Measurements from ENCODE around the gene DQX1.

DQX1 gene

DNA sequence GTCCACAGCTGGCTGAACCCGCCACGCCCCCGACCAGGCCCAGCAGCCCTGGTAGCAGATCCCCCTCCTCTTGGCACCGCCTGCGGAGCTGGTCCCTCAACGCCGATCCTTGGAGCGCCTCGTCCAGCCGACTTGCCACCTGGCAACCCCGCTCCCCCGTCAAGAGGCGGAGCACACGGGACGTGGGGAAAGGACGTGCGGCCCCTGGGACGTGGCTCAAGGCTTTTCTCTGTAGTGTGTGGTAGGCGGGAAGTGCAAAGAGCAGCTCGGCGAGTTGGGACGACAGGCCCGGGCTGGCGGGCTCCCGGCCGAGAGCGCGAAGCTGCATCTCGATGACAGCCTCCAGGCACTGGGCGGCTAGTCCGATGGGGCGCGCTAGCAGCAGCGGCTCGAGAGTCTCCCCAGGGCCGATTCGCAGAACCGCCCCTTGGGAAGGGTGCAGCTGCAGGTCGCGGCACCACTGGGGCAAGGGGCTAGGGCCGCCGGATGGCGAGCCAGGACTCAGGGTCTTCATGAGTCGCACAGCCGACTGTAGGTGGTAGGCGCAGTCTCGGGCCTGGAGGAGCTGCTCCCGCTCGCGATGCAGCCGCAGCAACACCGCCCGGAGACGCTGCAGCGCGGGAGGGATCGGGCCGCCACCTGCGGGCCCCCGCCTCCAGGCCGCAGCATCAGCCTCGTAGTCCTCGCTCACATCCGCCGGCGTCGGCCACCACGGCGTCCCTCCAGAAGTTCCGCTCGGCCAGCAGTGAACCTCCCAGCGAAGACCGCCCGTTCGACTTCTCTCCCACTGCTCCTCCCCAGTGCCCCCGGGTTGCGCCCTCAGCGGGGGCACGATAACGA, 43.9 kb downstream of the DQX1 start (continued):
- TF ChIP-seq, protein P1, sequence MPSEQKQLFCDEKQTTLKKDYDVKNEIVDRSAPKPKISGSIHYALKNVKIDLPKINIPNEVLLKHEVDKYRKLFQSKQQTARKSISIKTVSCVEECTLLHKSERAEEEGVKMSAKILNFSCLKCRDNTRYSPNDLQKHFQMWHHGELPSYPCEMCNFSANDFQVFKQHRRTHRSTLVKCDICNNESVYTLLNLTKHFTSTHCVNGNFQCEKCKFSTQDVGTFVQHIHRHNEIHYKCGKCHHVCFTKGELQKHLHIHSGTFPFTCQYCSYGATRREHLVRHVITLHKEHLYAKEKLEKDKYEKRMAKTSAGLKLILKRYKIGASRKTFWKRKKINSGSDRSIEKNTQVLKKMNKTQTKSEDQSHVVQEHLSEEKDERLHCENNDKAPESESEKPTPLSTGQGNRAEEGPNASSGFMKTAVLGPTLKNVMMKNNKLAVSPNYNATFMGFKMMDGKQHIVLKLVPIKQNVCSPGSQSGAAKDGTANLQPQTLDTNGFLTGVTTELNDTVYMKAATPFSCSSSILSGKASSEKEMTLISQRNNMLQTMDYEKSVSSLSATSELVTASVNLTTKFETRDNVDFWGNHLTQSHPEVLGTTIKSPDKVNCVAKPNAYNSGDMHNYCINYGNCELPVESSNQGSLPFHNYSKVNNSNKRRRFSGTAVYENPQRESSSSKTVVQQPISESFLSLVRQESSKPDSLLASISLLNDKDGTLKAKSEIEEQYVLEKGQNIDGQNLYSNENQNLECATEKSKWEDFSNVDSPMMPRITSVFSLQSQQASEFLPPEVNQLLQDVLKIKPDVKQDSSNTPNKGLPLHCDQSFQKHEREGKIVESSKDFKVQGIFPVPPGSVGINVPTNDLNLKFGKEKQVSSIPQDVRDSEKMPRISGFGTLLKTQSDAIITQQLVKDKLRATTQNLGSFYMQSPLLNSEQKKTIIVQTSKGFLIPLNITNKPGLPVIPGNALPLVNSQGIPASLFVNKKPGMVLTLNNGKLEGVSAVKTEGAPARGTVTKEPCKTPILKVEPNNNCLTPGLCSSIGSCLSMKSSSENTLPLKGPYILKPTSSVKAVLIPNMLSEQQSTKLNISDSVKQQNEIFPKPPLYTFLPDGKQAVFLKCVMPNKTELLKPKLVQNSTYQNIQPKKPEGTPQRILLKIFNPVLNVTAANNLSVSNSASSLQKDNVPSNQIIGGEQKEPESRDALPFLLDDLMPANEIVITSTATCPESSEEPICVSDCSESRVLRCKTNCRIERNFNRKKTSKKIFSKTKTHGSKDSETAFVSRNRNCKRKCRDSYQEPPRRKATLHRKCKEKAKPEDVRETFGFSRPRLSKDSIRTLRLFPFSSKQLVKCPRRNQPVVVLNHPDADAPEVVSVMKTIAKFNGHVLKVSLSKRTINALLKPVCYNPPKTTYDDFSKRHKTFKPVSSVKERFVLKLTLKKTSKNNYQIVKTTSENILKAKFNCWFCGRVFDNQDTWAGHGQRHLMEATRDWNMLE (tag by site-specific recombination; conservative IDR thresholded peaks at IDR 0.05; ENCODE audit: low read depth) = no peak
- TF ChIP-seq, protein P2, sequence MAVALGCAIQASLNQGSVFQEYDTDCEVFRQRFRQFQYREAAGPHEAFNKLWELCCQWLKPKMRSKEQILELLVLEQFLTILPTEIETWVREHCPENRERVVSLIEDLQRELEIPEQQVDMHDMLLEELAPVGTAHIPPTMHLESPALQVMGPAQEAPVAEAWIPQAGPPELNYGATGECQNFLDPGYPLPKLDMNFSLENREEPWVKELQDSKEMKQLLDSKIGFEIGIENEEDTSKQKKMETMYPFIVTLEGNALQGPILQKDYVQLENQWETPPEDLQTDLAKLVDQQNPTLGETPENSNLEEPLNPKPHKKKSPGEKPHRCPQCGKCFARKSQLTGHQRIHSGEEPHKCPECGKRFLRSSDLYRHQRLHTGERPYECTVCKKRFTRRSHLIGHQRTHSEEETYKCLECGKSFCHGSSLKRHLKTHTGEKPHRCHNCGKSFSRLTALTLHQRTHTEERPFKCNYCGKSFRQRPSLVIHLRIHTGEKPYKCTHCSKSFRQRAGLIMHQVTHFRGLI (tag by site-specific recombination; IDR thresholded peaks at IDR 0.05) = no peak
- TF ChIP-seq ZSCAN30 (tag by site-specific recombination; IDR thresholded peaks at IDR 0.05) = no peak
- no peak for TF ChIP-seq ZNF664 (tag by site-specific recombination; IDR thresholded peaks at IDR 0.05)
- TF ChIP-seq, protein P3, sequence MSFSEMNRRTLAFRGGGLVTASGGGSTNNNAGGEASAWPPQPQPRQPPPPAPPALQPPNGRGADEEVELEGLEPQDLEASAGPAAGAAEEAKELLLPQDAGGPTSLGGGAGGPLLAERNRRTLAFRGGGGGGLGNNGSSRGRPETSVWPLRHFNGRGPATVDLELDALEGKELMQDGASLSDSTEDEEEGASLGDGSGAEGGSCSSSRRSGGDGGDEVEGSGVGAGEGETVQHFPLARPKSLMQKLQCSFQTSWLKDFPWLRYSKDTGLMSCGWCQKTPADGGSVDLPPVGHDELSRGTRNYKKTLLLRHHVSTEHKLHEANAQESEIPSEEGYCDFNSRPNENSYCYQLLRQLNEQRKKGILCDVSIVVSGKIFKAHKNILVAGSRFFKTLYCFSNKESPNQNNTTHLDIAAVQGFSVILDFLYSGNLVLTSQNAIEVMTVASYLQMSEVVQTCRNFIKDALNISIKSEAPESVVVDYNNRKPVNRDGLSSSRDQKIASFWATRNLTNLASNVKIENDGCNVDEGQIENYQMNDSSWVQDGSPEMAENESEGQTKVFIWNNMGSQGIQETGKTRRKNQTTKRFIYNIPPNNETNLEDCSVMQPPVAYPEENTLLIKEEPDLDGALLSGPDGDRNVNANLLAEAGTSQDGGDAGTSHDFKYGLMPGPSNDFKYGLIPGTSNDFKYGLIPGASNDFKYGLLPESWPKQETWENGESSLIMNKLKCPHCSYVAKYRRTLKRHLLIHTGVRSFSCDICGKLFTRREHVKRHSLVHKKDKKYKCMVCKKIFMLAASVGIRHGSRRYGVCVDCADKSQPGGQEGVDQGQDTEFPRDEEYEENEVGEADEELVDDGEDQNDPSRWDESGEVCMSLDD (tag by site-specific recombination; IDR thresholded peaks at IDR 0.05) = no peak; the same call in 1 of the 2 replicates
- TF ChIP-seq ZNF19 (tag by site-specific recombination; IDR thresholded peaks at IDR 0.05; ENCODE audit: low read depth) = no peak
- TF ChIP-seq, protein P4, sequence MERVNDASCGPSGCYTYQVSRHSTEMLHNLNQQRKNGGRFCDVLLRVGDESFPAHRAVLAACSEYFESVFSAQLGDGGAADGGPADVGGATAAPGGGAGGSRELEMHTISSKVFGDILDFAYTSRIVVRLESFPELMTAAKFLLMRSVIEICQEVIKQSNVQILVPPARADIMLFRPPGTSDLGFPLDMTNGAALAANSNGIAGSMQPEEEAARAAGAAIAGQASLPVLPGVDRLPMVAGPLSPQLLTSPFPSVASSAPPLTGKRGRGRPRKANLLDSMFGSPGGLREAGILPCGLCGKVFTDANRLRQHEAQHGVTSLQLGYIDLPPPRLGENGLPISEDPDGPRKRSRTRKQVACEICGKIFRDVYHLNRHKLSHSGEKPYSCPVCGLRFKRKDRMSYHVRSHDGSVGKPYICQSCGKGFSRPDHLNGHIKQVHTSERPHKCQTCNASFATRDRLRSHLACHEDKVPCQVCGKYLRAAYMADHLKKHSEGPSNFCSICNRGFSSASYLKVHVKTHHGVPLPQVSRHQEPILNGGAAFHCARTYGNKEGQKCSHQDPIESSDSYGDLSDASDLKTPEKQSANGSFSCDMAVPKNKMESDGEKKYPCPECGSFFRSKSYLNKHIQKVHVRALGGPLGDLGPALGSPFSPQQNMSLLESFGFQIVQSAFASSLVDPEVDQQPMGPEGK (tag by site-specific recombination; IDR thresholded peaks at IDR 0.05) = no peak; the same call in 1 of the 2 replicates
- TF ChIP-seq ZNF76 (tag by site-specific recombination; IDR thresholded peaks at IDR 0.05; ENCODE audit: borderline replicate concordance, low read depth) = no peak
- TF ChIP-seq, protein P5, sequence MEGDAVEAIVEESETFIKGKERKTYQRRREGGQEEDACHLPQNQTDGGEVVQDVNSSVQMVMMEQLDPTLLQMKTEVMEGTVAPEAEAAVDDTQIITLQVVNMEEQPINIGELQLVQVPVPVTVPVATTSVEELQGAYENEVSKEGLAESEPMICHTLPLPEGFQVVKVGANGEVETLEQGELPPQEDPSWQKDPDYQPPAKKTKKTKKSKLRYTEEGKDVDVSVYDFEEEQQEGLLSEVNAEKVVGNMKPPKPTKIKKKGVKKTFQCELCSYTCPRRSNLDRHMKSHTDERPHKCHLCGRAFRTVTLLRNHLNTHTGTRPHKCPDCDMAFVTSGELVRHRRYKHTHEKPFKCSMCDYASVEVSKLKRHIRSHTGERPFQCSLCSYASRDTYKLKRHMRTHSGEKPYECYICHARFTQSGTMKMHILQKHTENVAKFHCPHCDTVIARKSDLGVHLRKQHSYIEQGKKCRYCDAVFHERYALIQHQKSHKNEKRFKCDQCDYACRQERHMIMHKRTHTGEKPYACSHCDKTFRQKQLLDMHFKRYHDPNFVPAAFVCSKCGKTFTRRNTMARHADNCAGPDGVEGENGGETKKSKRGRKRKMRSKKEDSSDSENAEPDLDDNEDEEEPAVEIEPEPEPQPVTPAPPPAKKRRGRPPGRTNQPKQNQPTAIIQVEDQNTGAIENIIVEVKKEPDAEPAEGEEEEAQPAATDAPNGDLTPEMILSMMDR (tag by site-specific recombination; IDR thresholded peaks at IDR 0.05) = peak; percentile 61
- TF ChIP-seq KLF7 (tag by site-specific recombination; IDR thresholded peaks at IDR 0.05; ENCODE audit: borderline replicate concordance) = no peak
- TF ChIP-seq ZNF133 (tag by site-specific recombination; IDR thresholded peaks at IDR 0.05) = no peak
- no peak for TF ChIP-seq ZNF571 (tag by site-specific recombination; IDR thresholded peaks at IDR 0.05)
- TF ChIP-seq, protein P6, sequence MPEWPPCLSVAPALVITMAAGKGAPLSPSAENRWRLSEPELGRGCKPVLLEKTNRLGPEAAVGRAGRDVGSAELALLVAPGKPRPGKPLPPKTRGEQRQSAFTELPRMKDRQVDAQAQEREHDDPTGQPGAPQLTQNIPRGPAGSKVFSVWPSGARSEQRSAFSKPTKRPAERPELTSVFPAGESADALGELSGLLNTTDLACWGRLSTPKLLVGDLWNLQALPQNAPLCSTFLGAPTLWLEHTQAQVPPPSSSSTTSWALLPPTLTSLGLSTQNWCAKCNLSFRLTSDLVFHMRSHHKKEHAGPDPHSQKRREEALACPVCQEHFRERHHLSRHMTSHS (tag by site-specific recombination; IDR thresholded peaks at IDR 0.05) = no peak
- no peak for TF ChIP-seq ZNF473 (tag by site-specific recombination; IDR thresholded peaks at IDR 0.05)
- TF ChIP-seq REPIN1 (tag by site-specific recombination; IDR thresholded peaks at IDR 0.05; ENCODE audit: low read depth) = no peak
- no peak for TF ChIP-seq ZNF529 (tag by site-specific recombination; IDR thresholded peaks at IDR 0.05; ENCODE audit: insufficient replicate concordance)
- no peak for TF ChIP-seq ZNF544 (tag by site-specific recombination; IDR thresholded peaks at IDR 0.05)
- no peak for TF ChIP-seq ZNF768 (tag by site-specific recombination; IDR thresholded peaks at IDR 0.05)
- TF ChIP-seq, protein P7, sequence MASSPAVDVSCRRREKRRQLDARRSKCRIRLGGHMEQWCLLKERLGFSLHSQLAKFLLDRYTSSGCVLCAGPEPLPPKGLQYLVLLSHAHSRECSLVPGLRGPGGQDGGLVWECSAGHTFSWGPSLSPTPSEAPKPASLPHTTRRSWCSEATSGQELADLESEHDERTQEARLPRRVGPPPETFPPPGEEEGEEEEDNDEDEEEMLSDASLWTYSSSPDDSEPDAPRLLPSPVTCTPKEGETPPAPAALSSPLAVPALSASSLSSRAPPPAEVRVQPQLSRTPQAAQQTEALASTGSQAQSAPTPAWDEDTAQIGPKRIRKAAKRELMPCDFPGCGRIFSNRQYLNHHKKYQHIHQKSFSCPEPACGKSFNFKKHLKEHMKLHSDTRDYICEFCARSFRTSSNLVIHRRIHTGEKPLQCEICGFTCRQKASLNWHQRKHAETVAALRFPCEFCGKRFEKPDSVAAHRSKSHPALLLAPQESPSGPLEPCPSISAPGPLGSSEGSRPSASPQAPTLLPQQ (tag by site-specific recombination; IDR thresholded peaks at IDR 0.05) = no peak
- TF ChIP-seq, protein P8, sequence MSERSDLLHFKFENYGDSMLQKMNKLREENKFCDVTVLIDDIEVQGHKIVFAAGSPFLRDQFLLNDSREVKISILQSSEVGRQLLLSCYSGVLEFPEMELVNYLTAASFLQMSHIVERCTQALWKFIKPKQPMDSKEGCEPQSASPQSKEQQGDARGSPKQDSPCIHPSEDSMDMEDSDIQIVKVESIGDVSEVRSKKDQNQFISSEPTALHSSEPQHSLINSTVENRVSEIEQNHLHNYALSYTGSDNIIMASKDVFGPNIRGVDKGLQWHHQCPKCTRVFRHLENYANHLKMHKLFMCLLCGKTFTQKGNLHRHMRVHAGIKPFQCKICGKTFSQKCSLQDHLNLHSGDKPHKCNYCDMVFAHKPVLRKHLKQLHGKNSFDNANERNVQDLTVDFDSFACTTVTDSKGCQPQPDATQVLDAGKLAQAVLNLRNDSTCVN (tag by site-specific recombination; optimal IDR thresholded peaks at IDR 0.05) = peak; percentile 84
- no peak for TF ChIP-seq KLF16 (tag by site-specific recombination; IDR thresholded peaks at IDR 0.05)
